Tibial artery (tissue), 4 donors: Measurements from ENCODE around the gene STK4.

Source experiments
- DNase-seq, 2 donors: peaks; one replicate each; pipeline ENCODE4 v3.0.0-alpha.2; 2019
- H3K27ac ChIP-seq, 2 donors: fragments of 200-600 bp; sonication (generic) in 1 of 2; 1 replicate in 1 of 2; 2 replicates in 1 of 2; pipeline ENCODE4 v1.5.1; 2018 to 2019; ENCODE audit warnings: mild to moderate bottlenecking in 1 of 2
- H3K27me3 ChIP-seq, 2 donors: fragments of 200-600 bp; sonication (generic) in 1 of 2; one replicate each; pipeline versions ENCODE4 v1.5.1 to v1.6.0; 2016 to 2019
- H3K36me3 ChIP-seq, 3 donors: fragments of 200-600 bp; sonication (generic) in 2 of 3; one replicate each; pipeline ENCODE4 v1.5.1; 2016 to 2019; ENCODE audit warnings: mild to moderate bottlenecking in 2 of 3
- H3K4me1 ChIP-seq, 4 donors: fragments of 200-600 bp; sonication (generic) in 2 of 4; 1 replicate in 3 of 4; 2 replicates in 1 of 4; pipeline ENCODE4 v1.5.1; 2016 to 2019
- H3K4me3 ChIP-seq, 2 donors: fragments of 200-600 bp; sonication (generic) in 1 of 2; 1 replicate in 1 of 2; 2 replicates in 1 of 2; pipeline ENCODE4 v1.5.1; 2018 to 2019; ENCODE audit warnings: mild to moderate bottlenecking in 2 of 2
- H3K9me3 ChIP-seq, 3 donors: fragments of 200-600 bp; sonication (generic) in 1 of 3; one replicate each; pipeline ENCODE4 v1.5.1; 2016 to 2019
- CTCF ChIP-seq, 2 experiments: fragments of 200-600 bp in 1 of 2; fragments of 450-650 bp in 1 of 2; IDR thresholded peaks; one replicate each; pipeline ENCODE4 v1.5.1; 2017 to 2019; ENCODE audit warnings: antibody characterized with exemption in 2 of 2, mild to moderate bottlenecking in 1 of 2, moderate library complexity in 1 of 2
- intact Hi-C: fragments of 100-400 bp; cut with DNase I; formaldehyde crosslinking; loops from one replicate; pipeline ENCODE4 v1.15.0; 2023; ENCODE audit warnings: low total_unique reads

Gene STK4

GRCh38 chr20:44943828-44944227 is 22.5 kb upstream of the STK4 start:
- no peak for TF ChIP-seq CTCF (IDR thresholded peaks at IDR 0.05)
- no peak for DNase-seq
- peaks cover 59 to 97% (median 68%) of the 10 kb centered on the region in 3 donors for H3K36me3 ChIP-seq
- H3K27me3 ChIP-seq, result no peaks in the 10 kb centered on the region
- no peaks in the 10 kb centered on the region for H3K4me1 ChIP-seq
- no peak overlapping the region for H3K27ac ChIP-seq
- H3K4me3 ChIP-seq, result no peak overlapping the region
- H3K9me3 ChIP-seq, result no peaks in the 10 kb centered on the region
- intact Hi-C loops, result no loop called here

- intact Hi-C loops, result no loop called here
- peaks cover 68 to 97% (median 79%) of the 10 kb centered on the region in 3 donors for H3K36me3 ChIP-seq
- no peak for TF ChIP-seq CTCF (IDR thresholded peaks at IDR 0.05)
- no peak overlapping the region for H3K4me3 ChIP-seq
- H3K27ac ChIP-seq, result no peak overlapping the region
- H3K9me3 ChIP-seq, result no peaks in the 10 kb centered on the region
- no peaks in the 10 kb centered on the region for H3K27me3 ChIP-seq
- DNase-seq, result no peak
- H3K4me1 ChIP-seq, result no peaks in the 10 kb centered on the region
These were observed 21.1 kb upstream of the STK4 start for GRCh38 chr20:44945261-44945660.

- no peaks in the 10 kb centered on the region for H3K27me3 ChIP-seq
- H3K9me3 ChIP-seq, result no peaks in the 10 kb centered on the region
- H3K4me3 ChIP-seq, result no peak overlapping the region
- no peak for DNase-seq
- intact Hi-C loops, result no loop called here
- peaks cover 71 to 97% (median 88%) of the 10 kb centered on the region in 3 donors for H3K36me3 ChIP-seq
- H3K4me1 ChIP-seq, result no peaks in the 10 kb centered on the region
- TF ChIP-seq CTCF (IDR thresholded peaks at IDR 0.05), result no peak
- H3K27ac ChIP-seq, result no peak overlapping the region
These were observed 19.9 kb upstream of the STK4 start for GRCh38 chr20:44946271-44946852.

GRCh38 chr20:44948107-44948506 is 18.2 kb upstream of the STK4 start:
- no peak for DNase-seq
- H3K36me3 ChIP-seq, result peaks cover 72 to 97% (median 88%) of the 10 kb centered on the region in 3 donors
- no peaks in the 10 kb centered on the region for H3K4me1 ChIP-seq
- H3K27me3 ChIP-seq, result no peaks in the 10 kb centered on the region
- H3K27ac ChIP-seq, result no peak overlapping the region
- H3K4me3 ChIP-seq, result no peak overlapping the region
- H3K9me3 ChIP-seq, result no peaks in the 10 kb centered on the region
- TF ChIP-seq CTCF (IDR thresholded peaks at IDR 0.05), result no peak
- intact Hi-C loops, result no loop called here

GRCh38 chr20:44948513-44948912 is 17.8 kb upstream of the STK4 start:
- TF ChIP-seq CTCF (IDR thresholded peaks at IDR 0.05), result no peak
- H3K4me1 ChIP-seq, result no peaks in the 10 kb centered on the region
- no peak overlapping the region for H3K4me3 ChIP-seq
- no peaks in the 10 kb centered on the region for H3K27me3 ChIP-seq
- no peaks in the 10 kb centered on the region for H3K9me3 ChIP-seq
- DNase-seq, result no peak
- peaks cover 70 to 97% (median 88%) of the 10 kb centered on the region in 3 donors for H3K36me3 ChIP-seq
- intact Hi-C loops, result no loop called here
- H3K27ac ChIP-seq, result no peak overlapping the region

GRCh38 chr20:44950368-44950767 is 15.9 kb upstream of the STK4 start:
- H3K4me3 ChIP-seq, result no peak overlapping the region
- peaks cover 83 to 100% (median 94%) of the 10 kb centered on the region in 3 donors for H3K36me3 ChIP-seq
- no peak for DNase-seq
- H3K27ac ChIP-seq, result no peak overlapping the region
- H3K4me1 ChIP-seq, result no peaks in the 10 kb centered on the region
- H3K27me3 ChIP-seq, result no peaks in the 10 kb centered on the region
- H3K9me3 ChIP-seq, result no peaks in the 10 kb centered on the region
- TF ChIP-seq CTCF (IDR thresholded peaks at IDR 0.05), result no peak
- intact Hi-C loops, result loop anchor here (10.0 kb wide), 1 partner anchor 196 kb away; no protein-coding TSS in a partner anchor
